ENCODE data around the gene HGF. TPM values are rescaled to one million over a fixed set of nuclear protein-coding genes. Genes with fewer than 3 reads are reported as not detected.

The HGF gene
- total RNA-seq, 2 experiments from 2014 or later = not detected

- intact Hi-C loops (cut with DNase I, micrococcal nuclease) = no loop called here
- no peak for TF ChIP-seq CTCF (IDR thresholded peaks at IDR 0.05)
- H3K4me1 ChIP-seq (ENCODE audit: insufficient read depth, low read length) = no peaks in the 10 kb centered on the region
- Mint-ChIP-seq H3K27ac (no peak overlapping the region), H3K9me3 (no peaks in the 10 kb centered on the region), H3K27me3 (no peaks in the 10 kb centered on the region), H3K36me3 (ENCODE audit: low read depth) (no peaks in the 10 kb centered on the region), H3K4me3 (no peak overlapping the region), H3K4me1 (ENCODE audit: low read depth) (no peaks in the 10 kb centered on the region)
- H3K36me3 ChIP-seq (ENCODE audit: insufficient read depth, low read length) = no peaks in the 10 kb centered on the region
- DNase-seq = no peak
- POLR2A ChIA-PET = no interaction called here
- peaks cover 0 to 3% of the 10 kb centered on the region in 2 experiments for H3K9me3 ChIP-seq (ENCODE audit: control insufficient read depth in 1 of 2, insufficient read depth in 1 of 2, low read length in 2 of 2)
- CTCF ChIA-PET = no interaction called here
- H3K27me3 ChIP-seq (ENCODE audit: control insufficient read depth in 1 of 2, insufficient read depth in 2 of 2, low read length in 2 of 2) = no peaks in the 10 kb centered on the region
- no peak for ATAC-seq (ENCODE audit: poor library complexity)
- H3K4me3 ChIP-seq (ENCODE audit: low read length) = no peak overlapping the region
- no peak overlapping the region for H3K27ac ChIP-seq (ENCODE audit: low read depth in 1 of 2, low read length in 2 of 2)
These were observed 78.5 kb downstream of the HGF start for GRCh38 chr7:81691199-81691821.

GRCh38 chr7:81690688-81691087, 79.2 kb downstream of the HGF start:
- DNase-seq (no peak), ATAC-seq (ENCODE audit: poor library complexity) (no peak)
- H3K36me3 Mint-ChIP-seq (ENCODE audit: low read depth) = no peaks in the 10 kb centered on the region
- POLR2A ChIA-PET = no interaction called here
- H3K36me3 ChIP-seq (ENCODE audit: insufficient read depth, low read length) = no peaks in the 10 kb centered on the region
- no peaks in the 10 kb centered on the region for H3K27me3 Mint-ChIP-seq
- no peaks in the 10 kb centered on the region for H3K9me3 Mint-ChIP-seq
- TF ChIP-seq CTCF (IDR thresholded peaks at IDR 0.05) = no peak
- intact Hi-C loops (cut with DNase I, micrococcal nuclease) = no loop called here
- H3K4me3 ChIP-seq (ENCODE audit: low read length) = no peak overlapping the region
- CTCF ChIA-PET = no interaction called here
- H3K9me3 ChIP-seq (ENCODE audit: control insufficient read depth in 1 of 2, insufficient read depth in 1 of 2, low read length in 2 of 2) = no peaks in the 10 kb centered on the region
- H3K27ac Mint-ChIP-seq = no peak overlapping the region
- no peaks in the 10 kb centered on the region for H3K4me1 ChIP-seq (ENCODE audit: insufficient read depth, low read length)
- H3K4me3 Mint-ChIP-seq = no peak overlapping the region
- no peaks in the 10 kb centered on the region for H3K4me1 Mint-ChIP-seq (ENCODE audit: low read depth)
- H3K27me3 ChIP-seq (ENCODE audit: control insufficient read depth in 1 of 2, insufficient read depth in 2 of 2, low read length in 2 of 2) = no peaks in the 10 kb centered on the region
- no peak overlapping the region for H3K27ac ChIP-seq (ENCODE audit: low read depth in 1 of 2, low read length in 2 of 2)

- Histone ChIP-seq H3K4me1 (ENCODE audit: insufficient read depth, low read length) (no peaks in the 10 kb centered on the region), H3K27me3 (ENCODE audit: control insufficient read depth in 1 of 2, insufficient read depth in 2 of 2, low read length in 2 of 2) (no peaks in the 10 kb centered on the region), H3K9me3 (ENCODE audit: control insufficient read depth in 1 of 2, insufficient read depth in 1 of 2, low read length in 2 of 2) (no peaks in the 10 kb centered on the region), H3K27ac (ENCODE audit: low read depth in 1 of 2, low read length in 2 of 2) (no peak overlapping the region), H3K36me3 (ENCODE audit: insufficient read depth, low read length) (no peaks in the 10 kb centered on the region), H3K4me3 (ENCODE audit: low read length) (no peak overlapping the region)
- Mint-ChIP-seq H3K4me3 (no peak overlapping the region), H3K27ac (no peak overlapping the region), H3K27me3 (no peaks in the 10 kb centered on the region), H3K4me1 (ENCODE audit: low read depth) (no peaks in the 10 kb centered on the region), H3K9me3 (no peaks in the 10 kb centered on the region), H3K36me3 (ENCODE audit: low read depth) (no peaks in the 10 kb centered on the region)
- no peak for DNase-seq
- ChIA-PET POLR2A (no interaction called here), CTCF (no interaction called here)
- ATAC-seq (ENCODE audit: poor library complexity) = no peak
- intact Hi-C loops (cut with DNase I, micrococcal nuclease) = no loop called here
- TF ChIP-seq CTCF (IDR thresholded peaks at IDR 0.05) = no peak
These were observed 79.6 kb downstream of the HGF start for GRCh38 chr7:81690251-81690650.
